HEK293 (cell line): Measurements from ENCODE around the gene DCBLD2.

Experiments
- CTCF ChIP-seq: fragments of 450-650 bp; formaldehyde crosslinking; IDR thresholded peaks from 2 replicates; pipeline ENCODE4 v1.5.1; 2016; ENCODE audit warnings: missing biosample characterization, missing genetic modification characterization
- GLI4 ChIP-seq: fragments of 450-650 bp; formaldehyde crosslinking; IDR thresholded peaks from 2 replicates; pipeline ENCODE4 v1.5.1; 2016; ENCODE audit warnings: missing biosample characterization, missing genetic modification characterization
- SP2 ChIP-seq: fragments of 450-650 bp; formaldehyde crosslinking; IDR thresholded peaks from 2 replicates; pipeline ENCODE4 v1.5.1; 2016; ENCODE audit warnings: missing biosample characterization, missing genetic modification characterization
- YY2 ChIP-seq: fragments of 450-650 bp; formaldehyde crosslinking; IDR thresholded peaks from 2 replicates; pipeline ENCODE4 v1.5.1; 2016; ENCODE audit warnings: missing biosample characterization, missing genetic modification characterization
- ZNF19 ChIP-seq: fragments of 450-650 bp; formaldehyde crosslinking; IDR thresholded peaks from 2 replicates; pipeline ENCODE4; 2016; ENCODE audit warnings: missing biosample characterization, missing genetic modification characterization, low read depth
- ZNF24 ChIP-seq: fragments of 450-650 bp; formaldehyde crosslinking; IDR thresholded peaks from 2 replicates; pipeline ENCODE4 v1.5.1; 2016; ENCODE audit warnings: missing biosample characterization, missing genetic modification characterization
- ZNF366 ChIP-seq: fragments of 450-650 bp; formaldehyde crosslinking; conservative IDR thresholded peaks from 2 replicates; pipeline ENCODE4 v1.5.1; 2016; ENCODE audit warnings: missing biosample characterization, missing genetic modification characterization
- ZNF623 ChIP-seq: fragments of 450-650 bp; formaldehyde crosslinking; IDR thresholded peaks from 2 replicates; pipeline ENCODE4 v1.5.1; 2016; ENCODE audit warnings: missing biosample characterization, missing genetic modification characterization
- ZNF629 ChIP-seq: fragments of 450-650 bp; formaldehyde crosslinking; IDR thresholded peaks from 2 replicates; pipeline ENCODE4 v1.5.1; 2017; ENCODE audit warnings: missing biosample characterization, missing genetic modification characterization

- peak; percentile 15; the same call in 1 of the 2 replicates for TF ChIP-seq ZNF366
- TF ChIP-seq ZNF623 = no peak
- no peak for TF ChIP-seq ZNF19 (tag by site-specific recombination)
- TF ChIP-seq GLI4 = no peak
- TF ChIP-seq SP2 = no peak
- TF ChIP-seq ZNF629 (tag by site-specific recombination) = no peak
- no peak for TF ChIP-seq ZNF24 (tag by site-specific recombination)
- TF ChIP-seq CTCF = no peak
- no peak for TF ChIP-seq YY2 (tag by site-specific recombination)
Measured at GRCh38 chr3:98893740-98894139, 7.8 kb downstream of the DCBLD2 start.
